ENCODE results near the gene AUP1.
"Not testable (repeated sequence)": the region's sequence is repeated elsewhere in the genome, so short reads cannot be mapped to it uniquely, and the experiment has no call there.

DNA sequence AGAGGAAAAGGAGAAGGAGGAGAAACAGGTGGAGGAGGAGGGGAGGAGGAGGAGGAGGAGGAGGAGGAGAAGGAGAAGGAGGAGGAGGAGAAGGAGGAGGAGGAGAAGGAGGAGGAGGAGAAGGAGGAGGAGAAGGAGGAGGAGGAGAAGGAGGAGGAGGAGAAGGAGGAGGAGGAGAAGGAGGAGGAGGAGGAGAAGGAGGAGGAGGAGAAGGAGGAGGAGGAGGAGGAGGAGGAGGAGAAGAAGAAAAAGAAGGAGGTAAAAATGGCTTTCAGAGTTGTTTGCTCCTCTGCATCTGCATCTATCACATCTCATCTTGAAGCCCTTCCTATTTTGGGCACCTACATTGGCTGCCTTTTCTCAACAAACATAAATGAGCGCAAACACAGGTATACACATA, 31.5 kb upstream of the AUP1 start:
- TF ChIP-seq, protein P1, sequence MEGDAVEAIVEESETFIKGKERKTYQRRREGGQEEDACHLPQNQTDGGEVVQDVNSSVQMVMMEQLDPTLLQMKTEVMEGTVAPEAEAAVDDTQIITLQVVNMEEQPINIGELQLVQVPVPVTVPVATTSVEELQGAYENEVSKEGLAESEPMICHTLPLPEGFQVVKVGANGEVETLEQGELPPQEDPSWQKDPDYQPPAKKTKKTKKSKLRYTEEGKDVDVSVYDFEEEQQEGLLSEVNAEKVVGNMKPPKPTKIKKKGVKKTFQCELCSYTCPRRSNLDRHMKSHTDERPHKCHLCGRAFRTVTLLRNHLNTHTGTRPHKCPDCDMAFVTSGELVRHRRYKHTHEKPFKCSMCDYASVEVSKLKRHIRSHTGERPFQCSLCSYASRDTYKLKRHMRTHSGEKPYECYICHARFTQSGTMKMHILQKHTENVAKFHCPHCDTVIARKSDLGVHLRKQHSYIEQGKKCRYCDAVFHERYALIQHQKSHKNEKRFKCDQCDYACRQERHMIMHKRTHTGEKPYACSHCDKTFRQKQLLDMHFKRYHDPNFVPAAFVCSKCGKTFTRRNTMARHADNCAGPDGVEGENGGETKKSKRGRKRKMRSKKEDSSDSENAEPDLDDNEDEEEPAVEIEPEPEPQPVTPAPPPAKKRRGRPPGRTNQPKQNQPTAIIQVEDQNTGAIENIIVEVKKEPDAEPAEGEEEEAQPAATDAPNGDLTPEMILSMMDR (IDR thresholded peaks at IDR 0.05), result not testable (repeated sequence)
- not testable (repeated sequence) for TF ChIP-seq POLR2A, POLR2AphosphoS5, EP300 (IDR thresholded peaks at IDR 0.05)
